HCT116 (cell line): ENCODE results near the gene GRIN3B. TPM values are rescaled to one million over a fixed set of nuclear protein-coding genes. Genes with fewer than 3 reads are reported as not detected.

ENCODE experiments used
- ATAC-seq: fragments of 200-7000 bp; cut with Tn5 transposase; 2 replicates; pipeline ENCODE4 v1.9.1; 2020; ENCODE audit warnings: mild to moderate bottlenecking, moderate library complexity
- BruUV-seq: library from RNA; stranded (reverse); fragments of 400-500 nt; replicated peaks from 2 replicates; lab custom pipeline; 2021; lab: Mats Ljungman, UMichigan
- CTCF ChIA-PET: fragments of 300-600 bp; sonication (Branson Sonifier 250); formaldehyde crosslinking; loops from one replicate; lab custom pipeline; 2021; ENCODE audit warnings: antibody characterized with exemption; lab: Charles Lee
- POLR2A ChIA-PET: fragments of 300-600, 350-600 bp; sonication (Branson Sonifier 250); formaldehyde crosslinking; loops from one replicate; lab custom pipeline; 2021; ENCODE audit warnings: antibody characterized with exemption; lab: Charles Lee
- RAD21 ChIA-PET, 2 experiments: fragments of 300-600 bp; sonication (Branson Sonifier 250); formaldehyde crosslinking; loops; one replicate each; lab custom pipeline; 2023; ENCODE audit warnings: low total read pairs in 2 of 2; ENCODE audit not compliant: uncharacterized antibody in 2 of 2, unreplicated experiment in 2 of 2, low non-redundant PET in 1 of 2; lab: Charles Lee
- DNase-seq: peaks from one replicate; pipeline ENCODE4 v3.0.0-alpha.2; 2010; ENCODE audit warnings: low read depth, low spot score
- H2AFZ ChIP-seq: fragments of 200-600 bp; shearing (Covaris generic), sonication (generic); 2 replicates; pipeline ENCODE4 v1.6.1; 2017; ENCODE audit warnings: low read depth, mixed run types, mixed read lengths, antibody characterized with exemption, low read length; ENCODE audit not compliant: poor library complexity, severe bottlenecking
- H3K27ac ChIP-seq: 2 replicates; pipeline ENCODE4 v1.5.1; 2012; ENCODE audit warnings: low read depth, low read length
- H3K27me3 ChIP-seq: fragments of 200-600 bp; sonication (generic); 2 replicates; pipeline ENCODE4 v1.6.1; 2016; ENCODE audit warnings: mixed run types, low read length, mixed read lengths; ENCODE audit not compliant: insufficient read depth
- H3K36me3 ChIP-seq, 2 experiments: fragments of 200-500 bp in 1 of 2; fragments of 200-600 bp in 1 of 2; sonication (Bioruptor generic) in 1 of 2; sonication (generic) in 1 of 2; 2 replicates each; pipeline versions ENCODE4 v1.5.1 to v1.6.1; 2014 to 2016; ENCODE audit warnings: low read length in 2 of 2, inconsistent platforms in 1 of 2, mixed read lengths in 1 of 2, mixed run types in 1 of 2; ENCODE audit not compliant: insufficient read depth in 2 of 2, control insufficient read depth in 1 of 2
- H3K4me1 ChIP-seq, 2 experiments: fragments of 200-600 bp in 1 of 2; sonication (generic) in 1 of 2; 2 replicates each; pipeline versions ENCODE4 v1.5.1 to v1.6.1; 2012 to 2017; ENCODE audit warnings: low read length in 2 of 2, inconsistent platforms in 1 of 2, mild to moderate bottlenecking in 1 of 2, mixed read lengths in 1 of 2, mixed run types in 1 of 2, moderate library complexity in 1 of 2; ENCODE audit not compliant: insufficient read depth in 2 of 2, control insufficient read depth in 1 of 2
- H3K4me2 ChIP-seq: fragments of 200-600 bp; sonication (generic); 2 replicates; pipeline ENCODE4 v1.6.1; 2017; ENCODE audit warnings: mixed run types, low read length, mixed read lengths
- H3K4me3 ChIP-seq, 2 experiments: fragments of 200-600 bp in 1 of 2; sonication (generic) in 1 of 2; replicated peaks in 1 of 2; 2 replicates each; pipeline ENCODE4 v1.5.1; 2011 to 2016; ENCODE audit warnings: low read length in 2 of 2, control low read depth in 1 of 2, low read depth in 1 of 2, mild to moderate bottlenecking in 1 of 2, mixed read lengths in 1 of 2, mixed run types in 1 of 2
- H3K79me2 ChIP-seq: fragments of 200-600 bp; sonication (generic); 2 replicates; pipeline ENCODE4 v1.6.1; 2017; ENCODE audit warnings: mild to moderate bottlenecking, mixed run types, low read length, moderate library complexity, mixed read lengths; ENCODE audit not compliant: insufficient read depth
- H3K9ac ChIP-seq: fragments of 200-600 bp; sonication (generic); 2 replicates; pipeline ENCODE4 v1.6.1; 2016; ENCODE audit warnings: low read length, mixed read lengths
- H3K9me2 ChIP-seq: fragments of 200-600 bp; sonication (generic), shearing (Covaris generic); 2 replicates; pipeline ENCODE4 v1.6.1; 2017; ENCODE audit warnings: mixed run types, mild to moderate bottlenecking, moderate library complexity; ENCODE audit not compliant: insufficient read depth
- H3K9me3 ChIP-seq, 2 experiments: fragments of 200-500 bp in 1 of 2; fragments of 200-600 bp in 1 of 2; sonication (Bioruptor generic) in 1 of 2; sonication (generic) in 1 of 2; 2 replicates each; pipeline ENCODE4 v1.6.1; 2014 to 2017; ENCODE audit warnings: low read length in 2 of 2, mixed read lengths in 2 of 2, inconsistent platforms in 1 of 2, low read depth in 1 of 2, mild to moderate bottlenecking in 1 of 2, mixed run types in 1 of 2, moderate library complexity in 1 of 2; ENCODE audit not compliant: control insufficient read depth in 1 of 2, insufficient read depth in 1 of 2
- H4K20me1 ChIP-seq: fragments of 200-600 bp; sonication (generic), shearing (Covaris generic); 2 replicates; pipeline ENCODE4 v1.6.1; 2017; ENCODE audit warnings: mixed run types, mild to moderate bottlenecking, moderate library complexity; ENCODE audit not compliant: insufficient read depth
- ATF3 ChIP-seq: IDR thresholded peaks from 2 replicates; pipeline ENCODE4 v1.6.1; 2012
- CBX3 ChIP-seq: IDR thresholded peaks from 2 replicates; pipeline ENCODE4 v1.6.1; 2012; ENCODE audit warnings: low read depth
- CTCF ChIP-seq, 3 experiments: fragments of 200-600 bp in 1 of 3; sonication (generic) in 1 of 3; IDR thresholded peaks in 2 of 3; conservative IDR thresholded peaks in 1 of 3; 2 replicates each; pipeline ENCODE4 v1.5.1; 2012 to 2017; ENCODE audit warnings: low read depth in 2 of 3, low read length in 2 of 3, antibody characterized with exemption in 1 of 3, borderline replicate concordance in 1 of 3, control low read depth in 1 of 3, mild to moderate bottlenecking in 1 of 3, mixed read lengths in 1 of 3, mixed run types in 1 of 3, moderate library complexity in 1 of 3; ENCODE audit not compliant: insufficient read depth in 1 of 3
- ELF1 ChIP-seq: IDR thresholded peaks from 2 replicates; pipeline ENCODE4 v1.6.1; 2012; ENCODE audit warnings: low read depth, borderline replicate concordance
- EZH2 ChIP-seq: fragments of 200-600 bp; sonication (generic); IDR thresholded peaks from 2 replicates; pipeline ENCODE4 v1.6.1; 2017; ENCODE audit warnings: antibody characterized with exemption, mixed run types
- EZH2phosphoT487 ChIP-seq: fragments of 200-600 bp; IDR thresholded peaks from 2 replicates; pipeline ENCODE4 v1.6.1; 2018; ENCODE audit warnings: antibody characterized with exemption, borderline replicate concordance
- JUND ChIP-seq: IDR thresholded peaks from 2 replicates; pipeline ENCODE4 v1.6.1; 2012
- POLR2A ChIP-seq: IDR thresholded peaks from 2 replicates; pipeline ENCODE4 v1.7.0; 2011; ENCODE audit warnings: borderline replicate concordance; ENCODE audit not compliant: insufficient read depth, insufficient read length; ENCODE audit errors: extremely low read depth
- POLR2AphosphoS5 ChIP-seq: IDR thresholded peaks from 2 replicates; pipeline ENCODE4 v1.6.1; 2011; ENCODE audit warnings: mild to moderate bottlenecking, low read depth, low read length, moderate library complexity
- SIN3A ChIP-seq: IDR thresholded peaks from 2 replicates; pipeline ENCODE4 v1.6.1; 2012; ENCODE audit warnings: low read depth
- SP1 ChIP-seq: IDR thresholded peaks from 2 replicates; pipeline ENCODE4 v1.6.1; 2012; ENCODE audit warnings: low read depth
- ZFX ChIP-seq: fragments of 450-650 bp; IDR thresholded peaks from 2 replicates; pipeline ENCODE4 v1.6.1; 2017
- ZNF274 ChIP-seq: fragments of 200-500 bp; sonication (Bioruptor generic); IDR thresholded peaks from 2 replicates; pipeline ENCODE4 v1.6.1; 2014; ENCODE audit warnings: mild to moderate bottlenecking, low read depth, low read length, inconsistent platforms
- intact Hi-C: fragments of 100-400 bp; cut with micrococcal nuclease; formaldehyde crosslinking; loops from 2 replicates; pipeline ENCODE4 v1.10.0; 2022
- total RNA-seq: library from RNA; stranded (reverse); gene quantifications from one replicate; pipeline ENCODE4 v1.2.1, GENCODE V29; 2021; ENCODE audit not compliant: unreplicated experiment
- TF ChIP-seq, protein P1 (sequence below): IDR thresholded peaks from 2 replicates; pipeline ENCODE4 v1.6.1; 2012
- TF ChIP-seq, protein P2 (sequence below): IDR thresholded peaks from 2 replicates; pipeline ENCODE4 v1.6.1; 2012; ENCODE audit warnings: low read depth

The GRIN3B gene
- total RNA-seq, 1 experiment from 2014 or later: 0.69 TPM

DNA sequence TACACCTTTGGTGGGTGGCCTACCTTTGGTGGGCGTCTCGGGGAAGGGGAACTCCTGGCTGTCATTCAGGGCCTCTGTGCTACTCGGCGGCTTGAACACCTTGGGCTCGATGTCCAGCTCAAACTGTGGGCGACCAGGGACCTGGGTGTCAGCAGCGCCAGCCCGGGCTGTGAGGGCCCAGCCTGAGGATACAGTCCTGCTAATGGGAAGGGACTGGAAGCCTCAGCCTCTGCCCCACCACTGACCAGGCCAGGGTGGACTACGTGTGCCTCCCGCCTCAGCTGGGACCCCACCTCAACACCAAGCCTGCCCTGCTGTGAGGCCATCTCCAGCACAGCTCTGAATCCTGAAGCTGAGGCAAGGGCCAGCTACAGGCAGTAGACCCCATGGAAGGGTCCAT, 13.0 kb downstream of the GRIN3B start:
- RAD21 ChIA-PET: no interaction called here
- POLR2A ChIA-PET: no interaction called here
- ATAC-seq: no peak
- intact Hi-C loops: no loop called here
- H3K9me3 ChIP-seq: no peaks in the 10 kb centered on the region
- BruUV-seq: no TSS peak
- no peak for DNase-seq
- H3K9me2 ChIP-seq: no peaks in the 10 kb centered on the region
- CTCF ChIA-PET: no interaction called here
- no peaks in the 10 kb centered on the region for H3K27me3 ChIP-seq
- no peak overlapping the region for H3K27ac ChIP-seq
- no peak overlapping the region for H3K4me2 ChIP-seq
- H3K4me3 ChIP-seq: no peak overlapping the region
- H3K79me2 ChIP-seq: peaks cover 53% of the 10 kb centered on the region
- H3K4me1 ChIP-seq: peaks cover 16 to 18% of the 10 kb centered on the region in 2 experiments
- H4K20me1 ChIP-seq: no peaks in the 10 kb centered on the region; the same call in 1 of the 2 replicates
- no peak overlapping the region for H2AFZ ChIP-seq
- peaks cover 4 to 6% of the 10 kb centered on the region in 2 experiments; a peak in 2 of 4 replicates for H3K36me3 ChIP-seq
- no peak overlapping the region for H3K9ac ChIP-seq
- TF ChIP-seq SP1 (no peak), ZNF274 (no peak), CBX3 (no peak), ZFX (no peak), POLR2A (no peak), EZH2 (no peak), JUND (no peak), ELF1 (no peak), EZH2phosphoT487 (no peak), ATF3 (no peak), POLR2AphosphoS5 (no peak), CTCF (IDR thresholded peaks at IDR 0.05 in 2 of 3, conservative IDR thresholded peaks at IDR 0.05 in 1 of 3; ENCODE audit: borderline replicate concordance in 1 of 3, insufficient read depth in 1 of 3, low read depth in 2 of 3, low read length in 2 of 3) (no peak), SIN3A (no peak)
- TF ChIP-seq, protein P1, sequence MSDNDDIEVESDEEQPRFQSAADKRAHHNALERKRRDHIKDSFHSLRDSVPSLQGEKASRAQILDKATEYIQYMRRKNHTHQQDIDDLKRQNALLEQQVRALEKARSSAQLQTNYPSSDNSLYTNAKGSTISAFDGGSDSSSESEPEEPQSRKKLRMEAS: no peak
- TF ChIP-seq, protein P2, sequence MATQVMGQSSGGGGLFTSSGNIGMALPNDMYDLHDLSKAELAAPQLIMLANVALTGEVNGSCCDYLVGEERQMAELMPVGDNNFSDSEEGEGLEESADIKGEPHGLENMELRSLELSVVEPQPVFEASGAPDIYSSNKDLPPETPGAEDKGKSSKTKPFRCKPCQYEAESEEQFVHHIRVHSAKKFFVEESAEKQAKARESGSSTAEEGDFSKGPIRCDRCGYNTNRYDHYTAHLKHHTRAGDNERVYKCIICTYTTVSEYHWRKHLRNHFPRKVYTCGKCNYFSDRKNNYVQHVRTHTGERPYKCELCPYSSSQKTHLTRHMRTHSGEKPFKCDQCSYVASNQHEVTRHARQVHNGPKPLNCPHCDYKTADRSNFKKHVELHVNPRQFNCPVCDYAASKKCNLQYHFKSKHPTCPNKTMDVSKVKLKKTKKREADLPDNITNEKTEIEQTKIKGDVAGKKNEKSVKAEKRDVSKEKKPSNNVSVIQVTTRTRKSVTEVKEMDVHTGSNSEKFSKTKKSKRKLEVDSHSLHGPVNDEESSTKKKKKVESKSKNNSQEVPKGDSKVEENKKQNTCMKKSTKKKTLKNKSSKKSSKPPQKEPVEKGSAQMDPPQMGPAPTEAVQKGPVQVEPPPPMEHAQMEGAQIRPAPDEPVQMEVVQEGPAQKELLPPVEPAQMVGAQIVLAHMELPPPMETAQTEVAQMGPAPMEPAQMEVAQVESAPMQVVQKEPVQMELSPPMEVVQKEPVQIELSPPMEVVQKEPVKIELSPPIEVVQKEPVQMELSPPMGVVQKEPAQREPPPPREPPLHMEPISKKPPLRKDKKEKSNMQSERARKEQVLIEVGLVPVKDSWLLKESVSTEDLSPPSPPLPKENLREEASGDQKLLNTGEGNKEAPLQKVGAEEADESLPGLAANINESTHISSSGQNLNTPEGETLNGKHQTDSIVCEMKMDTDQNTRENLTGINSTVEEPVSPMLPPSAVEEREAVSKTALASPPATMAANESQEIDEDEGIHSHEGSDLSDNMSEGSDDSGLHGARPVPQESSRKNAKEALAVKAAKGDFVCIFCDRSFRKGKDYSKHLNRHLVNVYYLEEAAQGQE: no peak
